GM21825 (cell line): ENCODE results near the gene UTP20.

ENCODE experiments used
- ATAC-seq: cut with Tn5 transposase; IDR thresholded peaks from one replicate; pipeline ENCODE4 v1.9.1; 2021; ENCODE audit warnings: mild to moderate bottlenecking, moderate library complexity; ENCODE audit not compliant: unreplicated experiment

UTP20 gene

DNA sequence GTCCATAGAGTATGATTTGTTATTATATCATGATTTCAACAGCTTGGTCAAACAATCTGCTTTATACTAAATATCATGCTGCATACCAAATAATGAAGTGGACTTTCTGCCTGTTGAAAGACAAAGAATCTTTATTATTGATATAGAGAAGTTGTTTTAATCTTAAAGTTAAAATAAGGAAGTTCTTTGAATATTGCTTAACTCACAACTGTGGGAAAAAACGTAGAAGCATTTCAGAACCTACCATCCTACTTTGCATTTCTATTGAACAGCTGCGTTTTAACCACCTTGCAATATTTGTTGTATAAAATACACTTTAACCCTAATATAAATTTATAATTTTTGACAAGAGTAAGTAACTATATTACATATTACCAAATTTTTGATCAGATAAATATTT, 150.6 kb downstream of the UTP20 start:
- ATAC-seq: no peak

DNA sequence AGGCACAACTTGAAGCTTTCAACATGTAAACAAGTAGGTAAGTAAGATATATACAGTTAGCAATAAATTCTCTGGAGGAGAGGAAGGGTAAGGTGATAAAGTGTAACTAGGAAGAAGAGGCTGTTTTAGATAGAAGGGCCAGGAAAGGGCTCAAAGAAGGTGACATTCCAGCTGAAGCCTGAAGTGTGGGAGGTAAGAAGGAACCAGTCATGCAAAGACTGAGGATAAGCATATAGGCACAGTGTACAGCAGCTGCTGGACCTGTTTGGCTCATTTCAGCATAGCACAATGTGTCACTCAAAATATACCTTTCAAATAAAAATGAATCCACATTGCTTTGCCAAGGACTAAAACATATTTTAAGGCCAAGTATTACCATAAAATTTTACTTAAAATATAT, 156.2 kb downstream of the UTP20 start:
- no peak for ATAC-seq
